Medulla oblongata (tissue), 1 donor: ENCODE measurements around the gene RAB3C.
A peak's percentile ranks its signal among the peaks of the same experiment; 100 is the strongest.

Experiments
- DNase-seq: peaks from one replicate; pipeline ENCODE4 v3.0.0-alpha.2; 2015; ENCODE audit errors: extremely low spot score

The RAB3C gene

DNA sequence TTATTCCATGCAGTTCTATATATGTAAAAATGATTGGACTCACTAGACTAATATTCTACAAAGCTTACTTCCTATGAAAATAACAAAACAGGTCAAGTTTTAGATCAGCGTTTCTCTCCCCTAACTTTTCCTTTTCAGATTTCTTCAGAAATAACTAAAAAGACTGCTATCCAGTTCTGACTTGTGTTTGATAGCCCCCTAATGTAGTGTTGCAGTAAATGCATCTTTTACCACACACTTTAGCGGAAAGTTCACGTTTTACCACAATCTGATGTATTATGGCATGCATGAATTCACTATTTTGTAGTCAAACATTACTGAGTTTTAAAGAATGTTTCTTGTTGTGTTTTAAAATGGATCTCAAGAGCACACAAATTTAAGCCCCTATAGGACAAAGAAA lies 292.7 kb downstream of the RAB3C start:
- no peak for DNase-seq

GRCh38 chr5:58885260-58885659 lies 302.4 kb downstream of the RAB3C start:
- no peak for DNase-seq

DNA sequence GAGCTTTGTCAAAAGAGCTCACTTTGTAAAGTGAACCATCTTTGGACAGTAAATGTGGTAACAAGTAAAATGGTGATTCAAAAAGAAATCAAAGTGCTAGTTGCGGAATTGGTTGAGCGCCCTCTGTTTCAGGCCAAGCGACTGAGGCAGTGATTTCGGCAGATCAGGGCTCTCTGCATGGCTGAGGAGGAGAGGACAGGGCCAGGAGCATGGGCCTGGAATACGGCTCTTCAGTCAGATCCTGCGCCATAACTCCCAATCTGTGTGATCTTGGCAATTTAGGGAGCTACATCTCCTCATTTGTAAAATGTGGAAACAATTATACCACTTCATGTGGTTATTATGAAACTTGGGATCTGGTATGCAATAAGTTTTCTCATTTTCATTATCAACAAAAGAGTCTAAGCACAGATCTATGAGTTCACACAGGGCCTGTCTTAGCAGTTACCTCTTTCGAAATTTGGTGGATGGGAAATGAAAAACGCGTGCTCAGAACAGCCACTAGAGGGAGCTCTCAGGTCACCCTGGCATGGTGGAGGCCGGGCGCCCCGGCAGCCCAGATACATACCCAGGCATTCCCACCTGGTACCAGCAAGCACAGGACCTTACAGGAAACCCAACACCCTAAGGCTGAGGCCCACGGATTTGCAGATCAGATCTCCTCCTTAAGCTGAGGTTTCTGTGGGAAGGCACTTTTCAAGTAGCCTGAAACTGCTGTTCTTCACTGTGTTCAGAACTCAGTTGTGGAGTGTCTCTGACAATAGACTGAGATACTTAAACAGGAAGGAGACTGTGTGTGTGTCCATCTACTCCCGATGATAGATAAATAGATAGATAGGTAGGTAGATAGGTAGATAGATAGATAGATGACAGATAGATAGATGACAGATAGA lies 303.7 kb downstream of the RAB3C start:
- DNase-seq: peak; percentile 71

GRCh38 chr5:58887311-58887710 lies 304.4 kb downstream of the RAB3C start:
- DNase-seq: no peak

GRCh38 chr5:58887721-58888409 lies 305.0 kb downstream of the RAB3C start:
- DNase-seq: no peak

GRCh38 chr5:58890265-58890664 lies 307.4 kb downstream of the RAB3C start:
- DNase-seq: no peak

- no peak for DNase-seq
These were observed 307.8 kb downstream of the RAB3C start for GRCh38 chr5:58890701-58891085.

DNA sequence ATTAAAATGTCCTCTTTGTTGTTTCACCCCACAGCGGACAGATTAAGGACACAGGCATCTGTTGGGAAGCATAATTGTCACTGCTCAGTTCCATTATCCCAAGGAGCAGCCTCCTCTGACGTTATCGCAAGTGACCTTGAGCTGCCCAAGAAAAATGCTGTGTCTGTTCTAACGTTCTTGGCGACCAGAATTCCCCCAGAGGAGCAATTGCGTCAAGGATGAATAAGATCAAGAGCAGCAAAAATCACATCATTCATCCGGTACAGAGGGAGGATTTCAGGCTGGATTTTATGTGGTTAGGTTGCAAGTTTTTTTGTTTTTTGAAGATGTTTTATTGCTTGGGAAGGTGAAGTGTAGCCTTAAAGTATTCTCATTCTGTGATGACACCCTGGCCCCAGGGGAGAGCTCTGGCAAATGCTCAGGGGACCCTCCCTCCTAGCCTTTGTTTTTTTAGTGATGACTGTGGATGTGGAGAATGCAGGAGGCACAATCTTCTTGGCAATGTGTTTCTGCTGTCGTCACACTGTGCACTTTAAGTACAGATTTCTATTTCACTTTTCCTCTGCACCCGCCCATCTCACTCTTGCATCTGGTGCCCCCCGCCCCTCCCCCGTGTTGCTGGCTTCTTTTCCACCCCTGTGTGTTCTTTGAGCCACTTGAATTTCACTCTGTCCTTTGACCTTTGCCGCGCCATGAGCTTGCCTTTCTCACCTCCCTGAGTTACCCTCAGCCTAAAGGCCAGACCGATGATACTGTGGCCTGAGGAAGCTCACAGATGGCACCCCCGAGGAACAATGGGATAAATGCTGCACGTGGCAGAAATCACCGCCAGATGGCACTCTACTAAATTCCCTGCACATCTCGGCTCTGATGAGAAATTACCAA lies 308.5 kb downstream of the RAB3C start:
- peak; percentile 74 for DNase-seq

- no peak for DNase-seq
These were observed 309.1 kb downstream of the RAB3C start for GRCh38 chr5:58891971-58892343.

GRCh38 chr5:58893551-58893950 lies 310.7 kb downstream of the RAB3C start:
- no peak for DNase-seq

- DNase-seq: no peak
These were observed 315.1 kb downstream of the RAB3C start for GRCh38 chr5:58898006-58898405.

DNA sequence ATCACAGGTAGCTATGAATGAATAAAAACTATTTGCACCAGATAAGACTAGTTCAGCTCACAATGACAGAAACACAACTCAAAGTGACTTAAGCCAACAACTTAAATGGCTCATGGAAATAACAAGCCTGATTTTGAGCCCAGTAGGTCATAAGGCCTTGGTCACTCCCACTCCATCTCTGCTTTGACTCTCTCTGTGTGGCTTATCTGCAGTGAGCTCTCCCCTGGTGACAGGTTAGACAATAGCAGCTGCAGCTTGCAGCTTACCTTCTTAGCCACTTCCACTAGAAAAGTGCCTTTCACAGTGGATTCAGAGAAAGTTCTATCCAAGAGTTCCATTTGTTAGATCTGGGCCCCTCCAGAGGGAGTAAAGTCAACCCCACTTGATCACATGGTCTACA lies 315.7 kb downstream of the RAB3C start:
- DNase-seq: no peak

DNA sequence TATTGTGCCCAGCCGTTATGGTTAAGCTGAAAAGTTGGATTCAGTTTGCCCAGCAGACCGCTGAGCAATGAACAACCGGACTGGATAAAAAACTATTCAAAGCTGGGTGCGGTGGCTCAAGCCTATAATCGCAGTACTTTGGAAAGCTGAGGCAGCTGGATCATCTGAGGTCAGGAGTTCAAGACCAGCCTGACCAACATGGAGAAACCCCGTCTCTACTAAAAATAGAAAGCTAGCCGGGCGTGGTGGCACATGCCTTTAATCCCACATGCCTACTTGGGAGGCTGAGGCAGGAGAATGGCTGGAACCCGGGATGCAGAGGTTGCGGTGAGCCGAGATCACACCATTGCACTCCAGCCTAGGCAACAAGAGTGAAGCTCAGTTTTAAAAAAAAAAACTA lies 318.4 kb downstream of the RAB3C start:
- no peak for DNase-seq

GRCh38 chr5:58902305-58902704 lies 319.4 kb downstream of the RAB3C start:
- DNase-seq: no peak

DNA sequence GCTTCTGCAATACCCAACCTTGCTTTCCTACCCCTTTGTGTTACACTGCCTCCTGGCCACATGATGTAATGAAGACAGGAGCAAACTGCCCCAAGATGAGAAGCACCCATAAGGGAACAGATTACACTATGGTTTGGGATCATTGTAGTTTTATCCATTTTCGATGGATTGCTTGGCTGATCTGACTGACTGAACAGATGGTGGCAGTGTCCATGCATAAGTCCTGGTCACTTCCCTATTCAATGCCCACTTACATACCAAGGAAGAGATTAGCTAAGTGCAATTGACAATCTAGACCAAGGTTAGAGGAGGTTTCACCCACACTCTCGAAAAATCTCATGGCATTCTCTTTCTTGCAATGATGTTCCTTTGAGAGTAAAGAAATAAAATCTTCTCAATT lies 319.9 kb downstream of the RAB3C start:
- DNase-seq: no peak

DNA sequence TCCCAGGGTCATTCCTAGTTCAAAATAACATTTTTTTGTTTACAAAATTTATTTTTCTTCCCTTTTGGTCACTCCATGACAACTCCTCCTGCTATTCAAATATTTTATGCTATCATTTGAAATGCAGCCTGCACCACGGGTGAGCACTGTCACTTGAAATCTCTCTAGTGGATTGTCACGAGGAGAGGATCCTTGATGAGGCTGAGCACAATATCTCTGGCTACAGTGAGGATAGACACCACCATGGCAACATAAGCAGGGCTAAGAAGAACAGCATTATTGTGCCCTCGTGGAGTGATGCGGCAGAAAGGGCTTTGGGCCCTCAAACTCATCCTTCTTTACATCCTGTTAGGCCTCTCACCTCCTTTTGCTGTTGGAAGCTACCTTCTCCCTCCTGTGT lies 321.9 kb downstream of the RAB3C start:
- no peak for DNase-seq

GRCh38 chr5:58905944-58906343 lies 323.1 kb downstream of the RAB3C start:
- DNase-seq: no peak
